DOHH2 (cell line): ENCODE results near the gene SDHB.
"Not testable (repeated sequence)": the region's sequence is repeated elsewhere in the genome, so short reads cannot be mapped to it uniquely, and the experiment has no call there.

Experiments
- EZH2phosphoT487 ChIP-seq: fragments of 200-600 bp; sonication (generic); IDR thresholded peaks from 2 replicates; pipeline ENCODE4 v1.6.1; 2017; ENCODE audit warnings: borderline replicate concordance, mild to moderate bottlenecking, antibody characterized with exemption, low read length, moderate library complexity, mixed read lengths
- TF ChIP-seq, protein P1 (sequence below): fragments of 200-600 bp; sonication (generic); IDR thresholded peaks from one replicate; pipeline ENCODE4 v1.5.1; 2014; ENCODE audit warnings: antibody characterized with exemption, mild to moderate bottlenecking, low read depth, low read length; ENCODE audit not compliant: poor library complexity, severe bottlenecking

DNA sequence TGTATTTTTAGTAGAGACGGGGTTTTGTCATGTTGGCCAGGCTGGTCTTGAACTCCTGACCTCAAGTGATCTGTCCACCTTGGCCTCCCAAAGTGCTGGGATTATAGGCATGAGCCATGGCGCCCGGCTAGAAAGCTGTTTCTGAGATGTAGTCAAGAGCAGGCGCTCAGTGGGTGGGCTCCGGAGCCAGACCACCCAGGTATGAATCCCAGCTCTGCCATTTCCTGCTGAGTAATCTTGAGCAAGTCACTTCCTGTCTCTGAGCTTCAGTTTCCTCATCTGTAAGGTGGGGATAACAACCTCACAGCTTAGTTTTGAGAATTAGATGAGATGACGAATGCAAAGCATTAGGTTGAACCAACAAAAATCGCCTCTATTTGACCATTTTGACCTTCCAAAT is 8.9 kb upstream of the SDHB start:
- TF ChIP-seq, protein P1, sequence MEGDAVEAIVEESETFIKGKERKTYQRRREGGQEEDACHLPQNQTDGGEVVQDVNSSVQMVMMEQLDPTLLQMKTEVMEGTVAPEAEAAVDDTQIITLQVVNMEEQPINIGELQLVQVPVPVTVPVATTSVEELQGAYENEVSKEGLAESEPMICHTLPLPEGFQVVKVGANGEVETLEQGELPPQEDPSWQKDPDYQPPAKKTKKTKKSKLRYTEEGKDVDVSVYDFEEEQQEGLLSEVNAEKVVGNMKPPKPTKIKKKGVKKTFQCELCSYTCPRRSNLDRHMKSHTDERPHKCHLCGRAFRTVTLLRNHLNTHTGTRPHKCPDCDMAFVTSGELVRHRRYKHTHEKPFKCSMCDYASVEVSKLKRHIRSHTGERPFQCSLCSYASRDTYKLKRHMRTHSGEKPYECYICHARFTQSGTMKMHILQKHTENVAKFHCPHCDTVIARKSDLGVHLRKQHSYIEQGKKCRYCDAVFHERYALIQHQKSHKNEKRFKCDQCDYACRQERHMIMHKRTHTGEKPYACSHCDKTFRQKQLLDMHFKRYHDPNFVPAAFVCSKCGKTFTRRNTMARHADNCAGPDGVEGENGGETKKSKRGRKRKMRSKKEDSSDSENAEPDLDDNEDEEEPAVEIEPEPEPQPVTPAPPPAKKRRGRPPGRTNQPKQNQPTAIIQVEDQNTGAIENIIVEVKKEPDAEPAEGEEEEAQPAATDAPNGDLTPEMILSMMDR: not testable (repeated sequence)
- not testable (repeated sequence) for TF ChIP-seq EZH2phosphoT487
